Endodermal cell (in vitro differentiated cells): ENCODE data around the gene KCNQ1. TPM values are rescaled to one million over a fixed set of nuclear protein-coding genes. Genes with fewer than 3 reads are reported as not detected.
A peak's percentile ranks its signal among the peaks of the same experiment; 100 is the strongest.

Experiments
- DNase-seq: peaks from one replicate; pipeline ENCODE4 v3.0.0-alpha.2; 2017
- H3K27ac ChIP-seq: 2 replicates; pipeline ENCODE4 v1.5.1; 2013; ENCODE audit warnings: mild to moderate bottlenecking, low read depth, low read length, moderate library complexity
- H3K27me3 ChIP-seq: 2 replicates; pipeline ENCODE4 v1.6.1; 2013; ENCODE audit warnings: mild to moderate bottlenecking, low read length, moderate library complexity; ENCODE audit not compliant: insufficient read depth, control insufficient read depth, poor library complexity, severe bottlenecking
- H3K36me3 ChIP-seq: 2 replicates; pipeline ENCODE4 v1.7.0; 2013; ENCODE audit warnings: mild to moderate bottlenecking, low read length, moderate library complexity; ENCODE audit not compliant: control insufficient read depth, insufficient read depth
- H3K4me1 ChIP-seq: one replicate; pipeline ENCODE4 v1.7.0; 2013; ENCODE audit warnings: low read length; ENCODE audit not compliant: control insufficient read depth, insufficient read depth
- H3K4me3 ChIP-seq: 2 replicates; pipeline ENCODE4 v1.5.1; 2013; ENCODE audit warnings: mild to moderate bottlenecking, low read length, moderate library complexity
- H3K9ac ChIP-seq: 2 replicates; pipeline ENCODE4 v1.6.1; 2013; ENCODE audit warnings: mild to moderate bottlenecking, low read length, moderate library complexity; ENCODE audit not compliant: poor library complexity, severe bottlenecking; ENCODE audit errors: extremely low read depth
- H3K9me3 ChIP-seq: 2 replicates; pipeline ENCODE4 v1.6.1; 2013; ENCODE audit warnings: mild to moderate bottlenecking, low read length, moderate library complexity; ENCODE audit not compliant: control insufficient read depth
- H3K27ac Mint-ChIP-seq: 2 replicates; pipeline ENCODE4 v1.8.0; 2020; ENCODE audit warnings: mixed read lengths
- H3K27me3 Mint-ChIP-seq: 2 replicates; pipeline ENCODE4 v1.8.0; 2021; ENCODE audit warnings: mild to moderate bottlenecking, mixed read lengths; ENCODE audit not compliant: insufficient read depth
- H3K36me3 Mint-ChIP-seq: 2 replicates; pipeline ENCODE4 v1.8.0; 2020; ENCODE audit warnings: low read depth, mixed read lengths
- H3K4me1 Mint-ChIP-seq: 2 replicates; pipeline ENCODE4 v1.8.0; 2020; ENCODE audit warnings: mixed read lengths
- H3K4me3 Mint-ChIP-seq: 2 replicates; pipeline ENCODE4 v1.8.0; 2020; ENCODE audit warnings: mild to moderate bottlenecking, moderate library complexity, mixed read lengths
- H3K9me3 Mint-ChIP-seq: 2 replicates; pipeline ENCODE4 v1.8.0; 2020; ENCODE audit warnings: mild to moderate bottlenecking, mixed read lengths
- CTCF ChIP-seq: fragments of 200-600 bp; sonication (generic); conservative IDR thresholded peaks from 2 replicates; pipeline ENCODE4 v1.5.0; 2021; ENCODE audit warnings: antibody characterized with exemption, mild to moderate bottlenecking
- WGBS, 2 experiments: methylation state at CpG; one replicate each; pipeline versions ENCODE4 v1.1.5 to v1.1.7; 2013; ENCODE audit warnings: missing lambda C conversion rate in 2 of 2, mixed read lengths in 1 of 2; ENCODE audit not compliant: insufficient coverage in 1 of 2, insufficient read length in 1 of 2; 5-methylcytosine and 5-hydroxymethylcytosine counted together
- total RNA-seq, 2 donors: library from RNA; stranded (reverse); fragmentation: NEBNext Ultra II Directional in 1 of 2; extraction: Animal tissue kit (Norgen Biotek cat#: 25700) in 1 of 2; gene quantifications; 2 replicates in 1 of 2; 3 replicates in 1 of 2; pipeline ENCODE4 v1.2.1, GENCODE V29; 2021

KCNQ1 gene
- total RNA-seq, 2 donors from 2014 or later = 1.8 to 3.5 TPM

DNA sequence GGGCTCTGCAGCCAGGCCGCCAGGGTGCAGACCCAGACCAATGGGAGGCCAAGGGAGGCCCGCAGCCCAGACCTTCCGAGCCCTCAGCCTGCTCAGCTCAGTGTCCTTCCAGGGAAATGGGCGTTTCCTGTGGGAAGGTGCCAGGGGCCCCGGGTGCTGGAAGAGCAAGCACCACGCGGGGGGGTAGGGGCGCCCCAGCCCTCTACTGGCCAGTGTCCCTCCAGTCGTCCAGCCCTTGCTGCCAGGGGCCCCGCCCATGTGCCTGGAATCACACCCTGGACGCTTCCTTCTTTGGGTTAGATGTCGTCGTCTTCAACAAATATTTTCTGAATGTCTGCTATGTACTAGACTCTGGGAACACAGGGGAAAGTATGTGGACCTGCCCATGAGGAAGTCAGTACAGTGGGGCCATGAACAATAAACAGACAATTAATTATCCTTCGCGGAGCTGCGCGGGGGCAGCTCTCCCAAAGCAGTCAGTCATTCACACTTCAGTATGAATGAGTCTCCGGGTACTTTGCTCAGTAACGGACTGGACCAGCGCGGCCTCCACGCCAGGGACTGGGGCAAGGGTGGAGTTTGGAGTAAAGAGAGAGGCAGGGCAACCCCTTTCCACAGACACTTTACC lies 380.6 kb downstream of the KCNQ1 start:
- Histone ChIP-seq H3K9me3 (peaks cover 28% of the 10 kb centered on the region), H3K9ac (no peak overlapping the region), H3K36me3 (no peaks in the 10 kb centered on the region), H3K4me1 (no peaks in the 10 kb centered on the region), H3K4me3 (no peak overlapping the region), H3K27me3 (no peaks in the 10 kb centered on the region), H3K27ac (peak overlapping the region; percentile 81)
- peaks cover 81% of the 10 kb centered on the region for H3K27me3 Mint-ChIP-seq
- H3K36me3 Mint-ChIP-seq = no peaks in the 10 kb centered on the region
- H3K4me1 Mint-ChIP-seq = no peaks in the 10 kb centered on the region
- no peak overlapping the region for H3K27ac Mint-ChIP-seq
- no peak overlapping the region for H3K4me3 Mint-ChIP-seq
- peaks cover 49% of the 10 kb centered on the region for H3K9me3 Mint-ChIP-seq
- no peak for DNase-seq
- TF ChIP-seq CTCF = no peak
- WGBS, 2 experiments = 90 to 94% methylated on average over 17 to 22 of the region's 22 CpGs

DNA sequence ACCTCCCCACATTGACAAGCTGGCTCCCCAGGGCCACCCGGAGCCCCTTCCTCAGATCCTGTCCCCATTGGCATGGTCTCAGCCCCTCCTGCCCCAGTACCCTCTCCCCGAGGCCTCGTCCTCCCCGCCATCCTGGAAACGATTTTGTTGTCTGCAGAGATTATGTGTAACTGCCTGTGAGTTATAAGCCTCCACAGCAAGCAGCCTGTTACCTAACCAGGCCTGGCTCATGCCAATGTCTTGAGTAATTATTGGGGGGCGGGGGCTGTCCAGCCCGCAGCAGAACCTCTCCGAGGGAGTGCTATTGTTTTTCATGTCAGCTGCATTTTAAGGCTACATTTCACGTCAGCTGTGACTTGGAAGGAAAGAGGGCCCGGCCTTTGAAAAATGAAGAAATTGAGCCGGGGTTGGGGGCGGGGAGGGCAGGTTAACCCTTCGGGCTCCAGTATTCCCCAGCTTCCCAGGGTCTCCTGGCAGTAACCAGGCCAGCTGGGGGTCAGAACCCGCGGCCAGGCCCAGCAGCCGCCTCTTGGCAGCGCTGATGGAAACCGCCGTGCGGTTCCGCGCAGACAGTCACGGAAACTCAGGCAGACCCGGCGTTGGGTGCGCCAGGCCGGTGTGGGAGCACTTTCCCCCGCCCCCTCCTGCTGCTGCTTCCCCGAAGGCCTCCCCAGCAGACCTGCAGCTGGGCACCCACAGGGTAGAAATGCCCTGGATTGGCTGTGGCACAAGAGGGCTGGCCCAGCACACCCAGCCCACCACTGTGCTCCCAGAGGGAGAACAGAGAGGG lies 381.3 kb downstream of the KCNQ1 start:
- H3K9me3 Mint-ChIP-seq = peaks cover 44% of the 10 kb centered on the region

DNA sequence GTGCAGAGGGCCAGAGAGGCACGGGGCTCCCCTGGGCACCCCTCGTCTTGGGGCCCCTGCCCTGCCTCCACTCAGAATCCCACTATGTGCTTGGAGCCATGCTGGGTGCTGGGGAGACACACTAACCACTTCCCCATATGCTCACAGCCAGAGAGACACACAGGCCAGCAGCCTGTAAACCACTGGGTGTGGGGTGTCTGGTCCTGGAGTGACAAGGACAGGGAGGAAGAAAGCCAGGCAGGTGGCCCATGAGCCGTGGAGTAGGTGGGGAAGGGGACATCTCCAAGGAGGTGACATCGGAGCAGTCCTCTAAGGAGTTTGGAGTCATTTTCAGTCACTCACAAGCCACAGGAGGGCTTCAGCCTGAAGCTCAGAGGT lies 381.9 kb downstream of the KCNQ1 start:
- peaks cover 76% of the 10 kb centered on the region for H3K27me3 Mint-ChIP-seq
- Histone ChIP-seq H3K36me3 (no peaks in the 10 kb centered on the region), H3K4me3 (no peak overlapping the region), H3K9me3 (peaks cover 28% of the 10 kb centered on the region), H3K9ac (no peak overlapping the region), H3K27me3 (no peaks in the 10 kb centered on the region), H3K4me1 (no peaks in the 10 kb centered on the region), H3K27ac (no peak overlapping the region)
- 76 to 77% methylated on average over 2 to 4 of the region's 4 CpGs for WGBS, 2 experiments
- no peaks in the 10 kb centered on the region for H3K36me3 Mint-ChIP-seq
- no peak for TF ChIP-seq CTCF
- no peak for DNase-seq
- no peaks in the 10 kb centered on the region for H3K4me1 Mint-ChIP-seq
- no peak overlapping the region for H3K27ac Mint-ChIP-seq
- H3K9me3 Mint-ChIP-seq = peaks cover 43% of the 10 kb centered on the region
- H3K4me3 Mint-ChIP-seq = no peak overlapping the region

More for the DNA sequence above, 381.3 kb downstream of the KCNQ1 start:
- Histone ChIP-seq H3K9me3 (peaks cover 28% of the 10 kb centered on the region), H3K27ac (peak overlapping the region; percentile 81), H3K36me3 (no peaks in the 10 kb centered on the region), H3K27me3 (no peaks in the 10 kb centered on the region), H3K9ac (no peak overlapping the region), H3K4me1 (no peaks in the 10 kb centered on the region), H3K4me3 (no peak overlapping the region)
- Mint-ChIP-seq H3K36me3 (no peaks in the 10 kb centered on the region), H3K4me3 (no peak overlapping the region), H3K27me3 (peaks cover 78% of the 10 kb centered on the region), H3K4me1 (no peaks in the 10 kb centered on the region), H3K27ac (peak overlapping the region; percentile 44)
- DNase-seq = no peak
- no peak for TF ChIP-seq CTCF
- WGBS, 2 experiments = 51 to 68% methylated on average over 24 to 29 of the region's 29 CpGs
